ENCODE data around the gene PPP2R5C. TPM values are rescaled to one million over a fixed set of nuclear protein-coding genes. Genes with fewer than 3 reads are reported as not detected.

The PPP2R5C gene
- total and polyA plus RNA-seq, 2 experiments from 2014 or later = 60.4 to 84.9 TPM

GRCh38 chr14:101776344-101776743, 14.8 kb downstream of the PPP2R5C start:
- H3K36me3 ChIP-seq = no peaks in the 10 kb centered on the region
- H3K4me3 ChIP-seq = no peak overlapping the region
- H3K4me1 ChIP-seq (ENCODE audit: low read depth) = peaks cover 9% of the 10 kb centered on the region
- peaks cover 53% of the 10 kb centered on the region for H3K27me3 ChIP-seq
- DNase-seq (ENCODE audit: low read depth in 1 of 2, low spot score in 1 of 2) = no peak
- no peak overlapping the region for H3K27ac ChIP-seq
- TF ChIP-seq CTCF (IDR thresholded peaks at IDR 0.05; ENCODE audit: low read depth, low read length) = no peak
- no peaks in the 10 kb centered on the region for H3K9me3 ChIP-seq (ENCODE audit: low read depth)

DNA sequence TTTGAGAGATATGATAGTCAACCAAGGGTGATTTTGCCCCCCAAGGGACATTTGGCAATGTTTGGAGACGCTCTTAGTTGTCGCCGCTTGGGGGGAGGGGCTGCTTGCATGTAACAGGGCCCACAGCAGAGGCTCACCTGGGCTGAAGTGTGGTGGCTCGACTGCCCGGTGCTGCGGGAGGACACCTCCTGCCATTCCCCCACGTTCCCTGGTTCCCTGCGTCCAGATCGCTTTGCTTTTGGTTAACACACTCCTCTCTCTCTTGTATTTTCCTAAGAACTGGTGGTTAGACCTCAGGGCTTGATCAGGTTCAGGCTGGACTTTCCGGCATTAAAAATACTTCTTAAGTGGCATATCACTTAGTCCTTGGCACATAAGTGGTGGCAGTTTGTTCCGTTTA, 18.9 kb downstream of the PPP2R5C start:
- no peaks in the 10 kb centered on the region for H3K36me3 ChIP-seq
- DNase-seq (ENCODE audit: low read depth in 1 of 2, low spot score in 1 of 2) = no peak
- H3K4me3 ChIP-seq = peak overlapping the region; percentile 24
- H3K4me1 ChIP-seq (ENCODE audit: low read depth) = peaks cover 10% of the 10 kb centered on the region
- H3K27me3 ChIP-seq = peaks cover 41% of the 10 kb centered on the region
- H3K27ac ChIP-seq = no peak overlapping the region
- no peak for TF ChIP-seq CTCF (IDR thresholded peaks at IDR 0.05; ENCODE audit: low read depth, low read length)
- H3K9me3 ChIP-seq (ENCODE audit: low read depth) = no peaks in the 10 kb centered on the region

GRCh38 chr14:101780887-101781239, 19.4 kb downstream of the PPP2R5C start:
- Histone ChIP-seq H3K27me3 (peaks cover 38% of the 10 kb centered on the region), H3K36me3 (no peaks in the 10 kb centered on the region), H3K9me3 (ENCODE audit: low read depth) (no peaks in the 10 kb centered on the region), H3K4me1 (ENCODE audit: low read depth) (peaks cover 10% of the 10 kb centered on the region), H3K4me3 (peak overlapping the region; percentile 24), H3K27ac (no peak overlapping the region)
- DNase-seq (ENCODE audit: low read depth in 1 of 2, low spot score in 1 of 2) = peak in 1 of 2 donors; percentile 27
- no peak for TF ChIP-seq CTCF (IDR thresholded peaks at IDR 0.05; ENCODE audit: low read depth, low read length)

GRCh38 chr14:101781240-101782061, 19.9 kb downstream of the PPP2R5C start:
- H3K9me3 ChIP-seq (ENCODE audit: low read depth) = no peaks in the 10 kb centered on the region
- H3K36me3 ChIP-seq = no peaks in the 10 kb centered on the region
- TF ChIP-seq CTCF (IDR thresholded peaks at IDR 0.05; ENCODE audit: low read depth, low read length) = no peak
- peak overlapping the region; percentile 24 for H3K4me3 ChIP-seq
- DNase-seq (ENCODE audit: low read depth in 1 of 2, low spot score in 1 of 2) = peak; percentile 19 to 28
- peaks cover 10% of the 10 kb centered on the region for H3K4me1 ChIP-seq (ENCODE audit: low read depth)
- H3K27me3 ChIP-seq = peaks cover 38% of the 10 kb centered on the region
- H3K27ac ChIP-seq = no peak overlapping the region

- H3K27ac ChIP-seq = no peak overlapping the region
- peaks cover 10% of the 10 kb centered on the region for H3K4me1 ChIP-seq (ENCODE audit: low read depth)
- H3K36me3 ChIP-seq = no peaks in the 10 kb centered on the region
- H3K4me3 ChIP-seq = no peak overlapping the region
- TF ChIP-seq CTCF (IDR thresholded peaks at IDR 0.05; ENCODE audit: low read depth, low read length) = no peak
- H3K27me3 ChIP-seq = peaks cover 34% of the 10 kb centered on the region
- H3K9me3 ChIP-seq (ENCODE audit: low read depth) = no peaks in the 10 kb centered on the region
- no peak for DNase-seq (ENCODE audit: low read depth in 1 of 2, low spot score in 1 of 2)
Measured at GRCh38 chr14:101783260-101784016, 21.9 kb downstream of the PPP2R5C start.

Measured in cardiac muscle cell (in vitro differentiated cells and primary cell).